Kidney (tissue), 14 donors: ENCODE measurements around the gene PHF1. TPM values are rescaled to one million over a fixed set of nuclear protein-coding genes. Genes with fewer than 3 reads are reported as not detected.

Experiments used
- DNase-seq, 5 donors: peaks; one replicate each; pipeline ENCODE4 v3.0.0-alpha.2; 2013 to 2020
- FAIRE-seq: peaks from 2 replicates; lab custom pipeline; 2012; peaks lifted over from hg19 to GRCh38; lab: Jason Lieb, UNC
- H3K27ac ChIP-seq, 2 donors: one replicate each; pipeline ENCODE4 v1.7.0; 2013; ENCODE audit warnings: low read depth in 2 of 2, low read length in 2 of 2, inconsistent platforms in 1 of 2
- H3K27me3 ChIP-seq: one replicate; pipeline ENCODE4 v1.7.1; 2013; ENCODE audit warnings: low read length, inconsistent platforms; ENCODE audit not compliant: control insufficient read depth, insufficient read depth
- H3K36me3 ChIP-seq, 3 donors: one replicate each; pipeline versions ENCODE4 v1.7.0 to v1.7.1; 2013; ENCODE audit warnings: low read length in 3 of 3, control low read depth in 1 of 3, inconsistent platforms in 1 of 3; ENCODE audit not compliant: insufficient read depth in 3 of 3, control insufficient read depth in 2 of 3
- H3K4me1 ChIP-seq, 3 donors: one replicate each; pipeline versions ENCODE4 v1.7.0 to v1.7.1; 2013; ENCODE audit warnings: low read length in 3 of 3, inconsistent platforms in 1 of 3, low read depth in 1 of 3; ENCODE audit not compliant: control insufficient read depth in 2 of 3, insufficient read depth in 2 of 3
- H3K4me3 ChIP-seq, 3 donors: one replicate each; pipeline versions ENCODE4 v1.7.0 to v1.8.1; 2013; ENCODE audit warnings: low read length in 3 of 3, control low read depth in 1 of 3, inconsistent platforms in 1 of 3
- H3K9ac ChIP-seq, 3 donors: one replicate each; pipeline versions ENCODE4 v1.7.0 to v1.7.1; 2013; ENCODE audit warnings: low read length in 3 of 3, control low read depth in 1 of 3, inconsistent platforms in 1 of 3
- H3K9me3 ChIP-seq, 3 donors: one replicate each; pipeline versions ENCODE4 v1.7.0 to v1.7.1; 2013; ENCODE audit warnings: low read length in 3 of 3, control low read depth in 1 of 3, inconsistent platforms in 1 of 3; ENCODE audit not compliant: control insufficient read depth in 2 of 3, insufficient read depth in 1 of 3
- CTCF ChIP-seq: IDR thresholded peaks from 3 replicates; pipeline ENCODE4 v1.5.1; 2012; ENCODE audit warnings: mild to moderate bottlenecking, moderate library complexity, borderline replicate concordance; ENCODE audit not compliant: insufficient read depth; ENCODE audit errors: extremely low read depth
- intact Hi-C: fragments of 100-400 bp; cut with DNase I; formaldehyde crosslinking; loops from one replicate; pipeline ENCODE4 v1.11.1; 2022
- microRNA-seq: library from miRNA; unstranded; fragments of <30 nt; microRNA quantifications from one replicate; pipeline ENCODE4 v1.2.0, GENCODE V29; 2020
- polyA plus RNA-seq: library from polyadenylated mRNA; stranded (reverse); fragments of 350-450 nt; fragmentation: Illumina TruSeq; extraction: RNeasy Lipid Tissue Mini Kit (QIAGEN cat#74804); gene quantifications from one replicate; pipeline ENCODE4 v1.2.3, GENCODE V29; 2014; ENCODE audit warnings: low read depth, low replicate concordance; ENCODE audit not compliant: insufficient read depth
- total RNA-seq: library from RNA; stranded (reverse); fragmentation: NEBNext Ultra II Directional; extraction: Animal tissue kit (Norgen Biotek cat#: 25700); gene quantifications from one replicate; pipeline ENCODE4 v1.2.1, GENCODE V29; 2021
- donor health status: control.
- donor health status: control.
- donor health status: control.
- donor health status: control.
- donor health status: control.
- donor health status: DM: yes; HTN: yes; CAD: no.
- donor health status: Normal renal cell carcinoma (clear cell type).

The PHF1 gene
- total and polyA plus RNA-seq, 2 donors from 2014 or later: 63.8 to 87.6 TPM

DNA sequence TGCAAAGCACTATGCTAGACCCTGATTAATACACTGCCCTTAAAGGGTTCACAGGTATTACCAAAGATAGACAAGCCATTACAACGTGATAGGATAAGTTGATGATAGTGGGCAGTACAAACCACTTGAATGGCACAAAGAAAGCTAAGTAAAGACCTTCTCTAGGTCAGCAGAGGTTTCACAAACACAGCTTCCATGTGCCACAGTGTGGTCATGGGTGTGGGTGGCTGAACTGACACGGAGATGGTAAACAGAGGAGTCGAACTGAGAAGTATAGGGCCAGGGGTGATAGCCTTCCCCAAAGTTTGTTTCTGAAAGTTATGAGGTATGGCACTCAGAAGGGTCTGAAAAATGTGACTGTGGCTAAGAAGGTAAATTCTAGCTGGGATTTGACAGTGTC, 47.9 kb downstream of the PHF1 start:
- intact Hi-C loops: no loop called here
- Histone ChIP-seq H3K36me3 (peaks cover 0 to 3% (median 3%) of the 10 kb centered on the region in 3 donors), H3K9me3 (no peaks in the 10 kb centered on the region), H3K27ac (no peak overlapping the region), H3K27me3 (no peaks in the 10 kb centered on the region), H3K4me3 (no peak overlapping the region), H3K9ac (no peak overlapping the region), H3K4me1 (peaks cover 0 to 7% (median 0%) of the 10 kb centered on the region in 3 donors)
- no peak for DNase-seq
- TF ChIP-seq CTCF: no peak
- no peak for FAIRE-seq

DNA sequence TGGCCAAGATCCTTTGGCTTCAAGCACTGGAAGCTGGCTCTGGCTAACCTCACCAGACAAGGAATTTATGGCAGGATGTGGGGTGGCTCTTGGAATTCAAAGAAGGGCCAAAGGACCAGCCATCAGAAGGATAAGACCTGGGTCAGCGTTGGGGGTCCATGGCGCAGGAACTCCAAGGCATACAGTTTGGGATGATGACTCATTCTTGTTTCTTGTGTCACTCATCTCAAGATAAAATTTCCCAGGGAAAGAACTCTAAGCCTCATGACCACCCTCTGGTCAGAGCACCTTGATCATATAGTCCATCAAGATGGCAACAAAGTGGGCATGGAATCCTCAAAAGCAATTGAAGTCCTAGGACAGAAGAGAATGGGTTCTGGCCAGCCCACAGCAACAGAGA, 48.4 kb downstream of the PHF1 start:
- no peak for TF ChIP-seq CTCF
- Histone ChIP-seq H3K27ac (no peak overlapping the region), H3K9me3 (no peaks in the 10 kb centered on the region), H3K4me1 (peaks cover 0 to 6% (median 0%) of the 10 kb centered on the region in 3 donors), H3K4me3 (no peak overlapping the region), H3K9ac (no peak overlapping the region), H3K27me3 (no peaks in the 10 kb centered on the region), H3K36me3 (peaks cover 0 to 3% (median 3%) of the 10 kb centered on the region in 3 donors)
- no peak for FAIRE-seq
- intact Hi-C loops: no loop called here
- DNase-seq: no peak

Small RNA genes within 50 kb of the gene (microRNA-seq; reads per million reads assigned to microRNA genes)
- not detected for gene MIR5004

Other genes starting within 250 kb of the PHF1 start
- 0.85 TPM for gene COL11A2, start 218.5 kb upstream of the PHF1 start, total RNA-seq
- 2.3 TPM for gene COL11A2, start 218.5 kb upstream of the PHF1 start, polyA plus RNA-seq
- gene RXRB, start 210.3 kb upstream of the PHF1 start, total RNA-seq: 52.2 TPM
- gene RXRB, start 210.3 kb upstream of the PHF1 start, polyA plus RNA-seq: 35.7 TPM
- gene SLC39A7, start 210.1 kb upstream of the PHF1 start, total RNA-seq: 83.3 TPM
- gene SLC39A7, start 210.1 kb upstream of the PHF1 start, polyA plus RNA-seq: 118 TPM
- gene HSD17B8, start 206.4 kb upstream of the PHF1 start, total RNA-seq: 26.6 TPM
- 83.0 TPM for gene HSD17B8, start 206.4 kb upstream of the PHF1 start, polyA plus RNA-seq
- 47.2 TPM for gene RING1, start 202.5 kb upstream of the PHF1 start, total RNA-seq
- gene RING1, start 202.5 kb upstream of the PHF1 start, polyA plus RNA-seq: 48.6 TPM
- gene VPS52, start 139.1 kb upstream of the PHF1 start, total RNA-seq: 64.4 TPM
- 35.8 TPM for gene VPS52, start 139.1 kb upstream of the PHF1 start, polyA plus RNA-seq
- gene RPS18, start 138.9 kb upstream of the PHF1 start, total RNA-seq: 1,706 TPM
- gene RPS18, start 138.9 kb upstream of the PHF1 start, polyA plus RNA-seq: 2,618 TPM
- gene B3GALT4, start 133.9 kb upstream of the PHF1 start, total RNA-seq: 20.2 TPM
- 14.0 TPM for gene B3GALT4, start 133.9 kb upstream of the PHF1 start, polyA plus RNA-seq
- gene WDR46, start 121.8 kb upstream of the PHF1 start, total RNA-seq: 40.3 TPM
- 46.5 TPM for gene WDR46, start 121.8 kb upstream of the PHF1 start, polyA plus RNA-seq
- 46.8 TPM for gene PFDN6, start 121.4 kb upstream of the PHF1 start, total RNA-seq
- 159 TPM for gene PFDN6, start 121.4 kb upstream of the PHF1 start, polyA plus RNA-seq
- gene RGL2, start 112.1 kb upstream of the PHF1 start, total RNA-seq: 92.4 TPM
- 56.2 TPM for gene RGL2, start 112.1 kb upstream of the PHF1 start, polyA plus RNA-seq
- 217 TPM for gene TAPBP, start 96.9 kb upstream of the PHF1 start, total RNA-seq
- gene TAPBP, start 96.9 kb upstream of the PHF1 start, polyA plus RNA-seq: 53.5 TPM
- gene ZBTB22, start 93.3 kb upstream of the PHF1 start, total RNA-seq: 22.9 TPM
- 16.3 TPM for gene ZBTB22, start 93.3 kb upstream of the PHF1 start, polyA plus RNA-seq
- 35.5 TPM for gene DAXX, start 88.1 kb upstream of the PHF1 start, total RNA-seq
- gene DAXX, start 88.1 kb upstream of the PHF1 start, polyA plus RNA-seq: 23.7 TPM
- 2.3 TPM for gene KIFC1, start 19.2 kb upstream of the PHF1 start, total RNA-seq
- not detected for gene KIFC1, start 19.2 kb upstream of the PHF1 start, polyA plus RNA-seq
- gene CUTA, start 7.1 kb downstream of the PHF1 start, total RNA-seq: 163 TPM
- gene CUTA, start 7.1 kb downstream of the PHF1 start, polyA plus RNA-seq: 433 TPM
- 17.8 TPM for gene SYNGAP1, start 9.1 kb downstream of the PHF1 start, total RNA-seq
- gene SYNGAP1, start 9.1 kb downstream of the PHF1 start, polyA plus RNA-seq: 2.7 TPM
- 11.5 TPM for gene ZBTB9, start 43.6 kb downstream of the PHF1 start, total RNA-seq
- gene ZBTB9, start 43.6 kb downstream of the PHF1 start, polyA plus RNA-seq: 6.4 TPM
- 22.3 TPM for gene BAK1, start 169.3 kb downstream of the PHF1 start, total RNA-seq
- gene BAK1, start 169.3 kb downstream of the PHF1 start, polyA plus RNA-seq: 26.7 TPM
- gene ITPR3, start 210.3 kb downstream of the PHF1 start, total RNA-seq: 86.3 TPM
- gene ITPR3, start 210.3 kb downstream of the PHF1 start, polyA plus RNA-seq: 4.2 TPM